ENCODE data around the gene PDZRN3. TPM values are rescaled to one million over a fixed set of nuclear protein-coding genes. Genes with fewer than 3 reads are reported as not detected.

Gene PDZRN3
- total and polyA plus RNA-seq, 3 donors from 2014 or later: 15.8 to 30.8 (median 23.1) TPM

DNA sequence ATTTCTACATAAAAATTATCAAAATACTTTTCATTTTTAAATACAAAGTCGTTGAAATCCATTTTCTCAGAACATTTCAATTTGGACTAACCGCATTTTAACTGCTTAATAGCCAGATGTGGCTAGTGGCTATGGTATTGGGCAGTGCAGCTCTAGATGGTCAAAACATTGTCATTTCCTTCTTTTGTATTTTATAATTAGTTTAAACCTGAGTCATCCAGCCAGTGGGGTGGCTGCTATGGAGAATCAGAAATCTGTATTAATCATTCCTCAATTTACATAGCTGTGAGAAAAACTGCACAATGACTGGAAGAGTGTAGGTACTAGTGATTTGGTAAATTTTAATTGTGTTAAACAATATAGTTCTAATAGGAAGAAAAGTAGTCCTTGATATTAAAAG is 245.3 kb downstream of the PDZRN3 start:
- TF ChIP-seq POLR2A (IDR thresholded peaks at IDR 0.05): no peak
- TF ChIP-seq, protein P1, sequence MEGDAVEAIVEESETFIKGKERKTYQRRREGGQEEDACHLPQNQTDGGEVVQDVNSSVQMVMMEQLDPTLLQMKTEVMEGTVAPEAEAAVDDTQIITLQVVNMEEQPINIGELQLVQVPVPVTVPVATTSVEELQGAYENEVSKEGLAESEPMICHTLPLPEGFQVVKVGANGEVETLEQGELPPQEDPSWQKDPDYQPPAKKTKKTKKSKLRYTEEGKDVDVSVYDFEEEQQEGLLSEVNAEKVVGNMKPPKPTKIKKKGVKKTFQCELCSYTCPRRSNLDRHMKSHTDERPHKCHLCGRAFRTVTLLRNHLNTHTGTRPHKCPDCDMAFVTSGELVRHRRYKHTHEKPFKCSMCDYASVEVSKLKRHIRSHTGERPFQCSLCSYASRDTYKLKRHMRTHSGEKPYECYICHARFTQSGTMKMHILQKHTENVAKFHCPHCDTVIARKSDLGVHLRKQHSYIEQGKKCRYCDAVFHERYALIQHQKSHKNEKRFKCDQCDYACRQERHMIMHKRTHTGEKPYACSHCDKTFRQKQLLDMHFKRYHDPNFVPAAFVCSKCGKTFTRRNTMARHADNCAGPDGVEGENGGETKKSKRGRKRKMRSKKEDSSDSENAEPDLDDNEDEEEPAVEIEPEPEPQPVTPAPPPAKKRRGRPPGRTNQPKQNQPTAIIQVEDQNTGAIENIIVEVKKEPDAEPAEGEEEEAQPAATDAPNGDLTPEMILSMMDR (IDR thresholded peaks at IDR 0.05): no peak
- 57 to 73% methylated on average over 2 of the region's 2 CpGs for WGBS, 2 donors
- Histone ChIP-seq H3K27me3 (no peaks in the 10 kb centered on the region), H3K36me3 (ENCODE audit: low read depth, missing control alignments) (no peaks in the 10 kb centered on the region), H3K9me3 (no peaks in the 10 kb centered on the region), H3K4me1 (no peaks in the 10 kb centered on the region), H3K27ac (no peak overlapping the region), H3K4me3 (no peak overlapping the region)
- no peak for DNase-seq
- intact Hi-C loops (cut with DNase I; ENCODE audit: low total_unique reads): no loop called here

DNA sequence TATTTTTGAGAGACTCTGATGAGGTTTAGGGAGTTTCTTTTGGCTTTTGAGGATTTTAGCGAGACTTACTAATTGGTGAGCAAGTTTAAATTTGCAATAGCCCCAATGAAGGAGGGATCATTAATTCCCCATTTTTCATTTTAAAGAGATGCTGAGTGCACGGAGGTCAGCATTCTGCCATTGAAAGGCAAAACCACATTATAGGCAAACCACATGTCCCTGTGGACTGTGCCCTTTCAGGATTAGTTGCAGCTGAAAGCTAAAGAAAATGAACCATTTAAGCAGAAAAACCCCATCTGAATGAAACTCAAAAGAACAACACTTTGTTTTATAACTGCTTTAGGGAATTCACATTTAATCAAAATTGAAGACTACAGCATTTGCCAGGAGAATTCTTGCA is 246.5 kb downstream of the PDZRN3 start:
- Histone ChIP-seq H3K36me3 (ENCODE audit: low read depth, missing control alignments) (no peaks in the 10 kb centered on the region), H3K4me3 (no peak overlapping the region), H3K27ac (no peak overlapping the region), H3K4me1 (no peaks in the 10 kb centered on the region), H3K9me3 (no peaks in the 10 kb centered on the region), H3K27me3 (no peaks in the 10 kb centered on the region)
- no peak for TF ChIP-seq POLR2A (IDR thresholded peaks at IDR 0.05)
- TF ChIP-seq, protein P1 (IDR thresholded peaks at IDR 0.05): no peak
- 63 to 72% methylated on average over 2 of the region's 2 CpGs for WGBS, 2 donors
- intact Hi-C loops (cut with DNase I; ENCODE audit: low total_unique reads): no loop called here
- DNase-seq: no peak

DNA sequence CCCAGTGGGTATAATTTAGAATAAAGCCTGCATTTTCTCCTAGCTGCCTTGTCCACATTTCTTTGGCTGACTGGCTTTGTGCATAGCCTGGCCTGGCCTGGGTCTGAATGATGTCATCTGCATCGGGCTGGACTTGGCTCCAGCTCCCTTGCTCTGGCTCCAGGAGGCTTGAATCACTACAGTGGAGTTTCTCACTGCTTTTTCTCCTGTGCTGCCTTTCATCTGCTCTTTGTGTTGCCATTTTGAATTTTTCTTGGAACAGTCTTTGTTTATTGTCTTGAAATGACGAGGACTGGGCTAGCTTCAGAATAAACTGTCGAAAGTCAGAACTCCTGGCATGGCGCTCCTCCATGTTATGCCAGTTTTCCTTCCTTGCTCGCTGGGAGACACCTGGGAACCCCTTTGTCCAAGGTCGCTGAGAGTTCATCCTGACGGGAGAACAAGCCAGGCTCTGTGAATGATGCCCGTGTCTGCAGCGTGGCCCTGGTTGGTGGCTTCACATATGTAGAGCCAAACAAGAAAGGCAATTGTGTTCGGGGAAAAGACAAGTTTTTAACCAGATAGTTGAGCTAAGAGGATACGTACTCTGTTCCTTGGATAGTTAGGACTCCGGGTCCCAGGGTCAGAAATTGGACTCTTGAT is 258.9 kb downstream of the PDZRN3 start:
- H3K27me3 ChIP-seq: no peaks in the 10 kb centered on the region
- no peak for TF ChIP-seq POLR2A (IDR thresholded peaks at IDR 0.05)
- TF ChIP-seq, protein P1 (IDR thresholded peaks at IDR 0.05): no peak
- H3K27ac ChIP-seq: no peak overlapping the region
- no peaks in the 10 kb centered on the region for H3K4me1 ChIP-seq
- no peaks in the 10 kb centered on the region for H3K9me3 ChIP-seq
- peak; percentile 48 for DNase-seq
- 76 to 83% methylated on average over 12 of the region's 12 CpGs for WGBS, 2 donors
- intact Hi-C loops (cut with DNase I; ENCODE audit: low total_unique reads): no loop called here
- H3K4me3 ChIP-seq: no peak overlapping the region
- no peaks in the 10 kb centered on the region for H3K36me3 ChIP-seq (ENCODE audit: low read depth, missing control alignments)

DNA sequence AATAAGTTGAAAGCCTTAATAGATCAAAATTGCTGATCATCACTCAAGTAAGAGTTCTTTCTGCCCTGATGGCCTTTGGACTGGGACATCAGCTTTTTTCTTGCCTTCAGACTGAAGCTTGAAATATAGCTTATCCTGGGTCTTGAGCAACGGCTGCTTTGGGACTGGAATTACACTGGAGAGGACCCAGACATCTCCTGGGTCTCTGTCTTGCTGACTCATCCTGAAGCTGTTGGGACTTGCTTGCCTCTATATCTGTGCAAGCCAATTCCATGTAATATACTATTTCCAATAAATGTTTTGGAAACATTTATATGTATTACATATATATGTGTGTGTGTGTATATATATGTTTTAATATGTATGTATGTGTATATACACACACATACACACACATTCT is 260.2 kb downstream of the PDZRN3 start:
- Histone ChIP-seq H3K27ac (no peak overlapping the region), H3K36me3 (ENCODE audit: low read depth, missing control alignments) (no peaks in the 10 kb centered on the region), H3K4me3 (no peak overlapping the region), H3K27me3 (no peaks in the 10 kb centered on the region), H3K9me3 (no peaks in the 10 kb centered on the region), H3K4me1 (no peaks in the 10 kb centered on the region)
- whole genome bisulfite sequencing, 2 donors: 47 to 79% methylated on average over 1 of the region's 1 CpG
- intact Hi-C loops (cut with DNase I; ENCODE audit: low total_unique reads): no loop called here
- TF ChIP-seq, protein P1 (IDR thresholded peaks at IDR 0.05): no peak
- TF ChIP-seq POLR2A (IDR thresholded peaks at IDR 0.05): no peak
- no peak for DNase-seq

DNA sequence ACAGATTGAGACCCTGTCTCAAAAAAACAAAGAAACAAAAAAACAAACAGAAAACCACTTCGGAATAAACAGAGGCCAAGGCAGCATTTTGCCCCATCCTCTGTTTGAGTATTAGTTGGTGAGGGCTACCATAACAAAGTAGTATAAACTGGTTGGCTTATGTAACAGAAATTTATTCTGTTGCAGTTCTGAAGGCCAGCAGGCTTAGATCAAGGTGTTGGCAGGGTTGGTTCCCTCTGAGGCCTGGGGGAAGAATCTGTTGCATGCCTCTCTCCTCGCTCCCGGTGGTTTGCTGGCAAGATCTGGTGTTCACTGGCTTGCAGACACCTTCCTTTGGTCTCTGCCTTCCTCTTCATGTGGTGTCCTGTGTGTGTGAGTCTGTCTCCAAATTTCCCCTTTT is 261.6 kb downstream of the PDZRN3 start:
- 82 to 91% methylated on average over 3 of the region's 3 CpGs for WGBS, 2 donors
- Histone ChIP-seq H3K36me3 (ENCODE audit: low read depth, missing control alignments) (no peaks in the 10 kb centered on the region), H3K9me3 (no peaks in the 10 kb centered on the region), H3K4me1 (no peaks in the 10 kb centered on the region), H3K27ac (no peak overlapping the region), H3K4me3 (no peak overlapping the region), H3K27me3 (no peaks in the 10 kb centered on the region)
- intact Hi-C loops (cut with DNase I; ENCODE audit: low total_unique reads): no loop called here
- DNase-seq: no peak
- no peak for TF ChIP-seq POLR2A (IDR thresholded peaks at IDR 0.05)
- TF ChIP-seq, protein P1 (IDR thresholded peaks at IDR 0.05): no peak
